ENCODE data around the gene PCDH18.
"Not testable (repeated sequence)": the region's sequence is repeated elsewhere in the genome, so short reads cannot be mapped to it uniquely, and the experiment has no call there.

PCDH18 gene

GRCh38 chr4:137531986-137532868, at the start of gene PCDH18:
PCDH18 (minus strand) TSS chr4:137532494; CDS start chr4:137532088, 406 bp downstream.
- DNase-seq: no peak

- no peak for DNase-seq
Measured at GRCh38 chr4:137576446-137576845, 44.2 kb upstream of the PCDH18 start.

GRCh38 chr4:137572647-137573046, 40.4 kb upstream of the PCDH18 start:
- no peak for DNase-seq

- no peak for DNase-seq
Measured at GRCh38 chr4:137572163-137572562, 39.9 kb upstream of the PCDH18 start.

- DNase-seq: no peak
Measured at GRCh38 chr4:137559801-137560200, 27.5 kb upstream of the PCDH18 start.

- no peak for DNase-seq
Measured at GRCh38 chr4:137558951-137559350, 26.7 kb upstream of the PCDH18 start.

GRCh38 chr4:137545461-137545861, 13.2 kb upstream of the PCDH18 start:
- no peak for DNase-seq

- no peak for DNase-seq
Measured at GRCh38 chr4:137543648-137544047, 11.4 kb upstream of the PCDH18 start.

GRCh38 chr4:137543198-137543597, 10.9 kb upstream of the PCDH18 start:
- no peak for DNase-seq

GRCh38 chr4:137541876-137542646, 9.8 kb upstream of the PCDH18 start:
- DNase-seq: no peak

GRCh38 chr4:137541181-137541580, 8.9 kb upstream of the PCDH18 start:
- DNase-seq: no peak

GRCh38 chr4:137540356-137540755, 8.1 kb upstream of the PCDH18 start:
- no peak for DNase-seq

- DNase-seq: no peak
Measured at GRCh38 chr4:137538526-137538925, 6.2 kb upstream of the PCDH18 start.

- not testable (repeated sequence) for DNase-seq
Measured at GRCh38 chr4:137537807-137538206, 5.5 kb upstream of the PCDH18 start.

- DNase-seq: no peak
Measured at GRCh38 chr4:137536789-137537561, 4.7 kb upstream of the PCDH18 start.

GRCh38 chr4:137535718-137536117, 3.4 kb upstream of the PCDH18 start:
- DNase-seq: no peak

- DNase-seq: no peak
Measured at GRCh38 chr4:137534516-137534915, 2.2 kb upstream of the PCDH18 start.

- no peak for DNase-seq
Measured at GRCh38 chr4:137533855-137534254, 1.6 kb upstream of the PCDH18 start.

GRCh38 chr4:137532869-137533236, 559 bp upstream of the PCDH18 start:
- DNase-seq: no peak

GRCh38 chr4:137531168-137531985, 917 bp downstream of the PCDH18 start:
- DNase-seq: no peak

- no peak for DNase-seq
Measured at GRCh38 chr4:137530176-137530575, 2.1 kb downstream of the PCDH18 start.

- no peak for DNase-seq
Measured at GRCh38 chr4:137529432-137529831, 2.9 kb downstream of the PCDH18 start.

All from NCI-H1694 treated with DMSO at 0.1 percent for 48 hours (cell line).